ENCODE data around the gene LRP3.

DNA sequence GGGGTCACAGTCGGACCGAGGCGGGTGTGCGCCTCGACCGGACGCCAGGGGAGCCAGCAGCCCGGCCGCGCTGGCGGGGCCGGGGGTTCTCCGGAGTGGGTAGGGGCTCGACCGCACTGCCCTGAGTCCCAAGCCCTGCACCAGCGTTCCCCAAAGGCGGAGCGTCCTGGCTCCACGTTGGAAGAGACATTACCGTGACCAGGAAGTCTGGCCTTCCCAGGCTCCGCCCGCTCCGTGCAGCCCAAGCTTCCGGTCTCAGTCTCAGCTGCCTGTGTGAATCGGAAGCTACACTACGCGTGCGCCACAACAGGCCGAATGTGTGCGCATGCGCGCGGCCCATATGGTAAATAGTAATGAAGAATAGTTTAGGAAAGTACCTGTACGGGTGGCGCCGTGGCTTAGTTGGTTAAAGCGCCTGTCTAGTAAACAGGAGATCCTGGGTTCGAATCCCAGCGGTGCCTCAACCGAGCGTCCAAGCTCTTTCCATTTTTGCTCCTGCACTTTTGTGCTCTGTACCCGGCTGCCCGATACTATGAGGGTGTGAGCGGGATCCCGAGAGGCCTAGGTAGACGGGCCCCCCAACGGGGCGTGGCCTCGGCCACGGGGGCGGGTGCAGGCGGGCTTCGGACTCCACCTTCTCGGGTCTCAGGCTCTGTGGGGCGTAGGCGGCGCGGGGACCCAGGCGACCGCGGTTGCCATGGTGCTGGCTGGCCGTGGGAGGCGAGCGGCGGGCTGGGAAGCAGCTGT is 17.3 kb upstream of the LRP3 start:
- TF ChIP-seq POLR2A (IDR thresholded peaks at IDR 0.05) = peak; percentile 55 to 93
- TF ChIP-seq, protein P1, sequence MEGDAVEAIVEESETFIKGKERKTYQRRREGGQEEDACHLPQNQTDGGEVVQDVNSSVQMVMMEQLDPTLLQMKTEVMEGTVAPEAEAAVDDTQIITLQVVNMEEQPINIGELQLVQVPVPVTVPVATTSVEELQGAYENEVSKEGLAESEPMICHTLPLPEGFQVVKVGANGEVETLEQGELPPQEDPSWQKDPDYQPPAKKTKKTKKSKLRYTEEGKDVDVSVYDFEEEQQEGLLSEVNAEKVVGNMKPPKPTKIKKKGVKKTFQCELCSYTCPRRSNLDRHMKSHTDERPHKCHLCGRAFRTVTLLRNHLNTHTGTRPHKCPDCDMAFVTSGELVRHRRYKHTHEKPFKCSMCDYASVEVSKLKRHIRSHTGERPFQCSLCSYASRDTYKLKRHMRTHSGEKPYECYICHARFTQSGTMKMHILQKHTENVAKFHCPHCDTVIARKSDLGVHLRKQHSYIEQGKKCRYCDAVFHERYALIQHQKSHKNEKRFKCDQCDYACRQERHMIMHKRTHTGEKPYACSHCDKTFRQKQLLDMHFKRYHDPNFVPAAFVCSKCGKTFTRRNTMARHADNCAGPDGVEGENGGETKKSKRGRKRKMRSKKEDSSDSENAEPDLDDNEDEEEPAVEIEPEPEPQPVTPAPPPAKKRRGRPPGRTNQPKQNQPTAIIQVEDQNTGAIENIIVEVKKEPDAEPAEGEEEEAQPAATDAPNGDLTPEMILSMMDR (IDR thresholded peaks at IDR 0.05) = peak in 3 of 6 experiments; percentile 20 to 53 (median 48)

Measured in adrenal gland (tissue), 5 donors.